Ovary (tissue), 9 donors: ENCODE results near the gene BCAT1. TPM values are rescaled to one million over a fixed set of nuclear protein-coding genes. Genes with fewer than 3 reads are reported as not detected.

Source experiments
- DNase-seq, 5 donors: peaks; one replicate each; pipeline ENCODE4 v3.0.0-alpha.2; 2019 to 2020
- H3K27ac ChIP-seq, 2 donors: fragments of 200-600 bp; one replicate each; pipeline versions ENCODE4 v1.5.1 to v1.8.0; 2019 to 2022
- H3K27me3 ChIP-seq: fragments of 200-600 bp; one replicate; pipeline ENCODE4 v1.8.0; 2022
- H3K36me3 ChIP-seq: fragments of 200-600 bp; sonication (generic); one replicate; pipeline ENCODE4 v1.5.1; 2019
- H3K4me1 ChIP-seq: one replicate; pipeline ENCODE4 v1.8.1; 2013; ENCODE audit warnings: mild to moderate bottlenecking, moderate library complexity; ENCODE audit not compliant: insufficient read depth
- H3K4me3 ChIP-seq: fragments of 200-600 bp; sonication (generic); one replicate; pipeline ENCODE4 v1.5.1; 2017
- H3K9me3 ChIP-seq, 2 donors: fragments of 200-600 bp in 1 of 2; sonication (generic) in 1 of 2; one replicate each; pipeline versions ENCODE4 v1.5.1 to v1.8.1; 2013 to 2019; ENCODE audit warnings: mild to moderate bottlenecking in 1 of 2, moderate library complexity in 1 of 2
- CTCF ChIP-seq, 3 donors: fragments of 450-650 bp in 2 of 3; fragments of 200-600 bp in 1 of 3; IDR thresholded peaks; one replicate each; pipeline versions ENCODE4 v1.5.1 to v1.8.0; 2016 to 2022; ENCODE audit warnings: antibody characterized with exemption in 3 of 3, mild to moderate bottlenecking in 1 of 3
- EP300 ChIP-seq: sonication (generic); formaldehyde crosslinking; IDR thresholded peaks from one replicate; pipeline ENCODE4 v1.6.1; 2017; ENCODE audit warnings: antibody characterized with exemption
- POLR2A ChIP-seq: fragments of 450-650 bp; IDR thresholded peaks from one replicate; pipeline ENCODE4 v1.6.1; 2017; ENCODE audit warnings: antibody characterized with exemption, mild to moderate bottlenecking, moderate library complexity
- WGBS, 3 donors: extraction: QIAGEN DNeasy Blood & Tissue Kit in 1 of 3; methylation state at CpG; one replicate each; pipeline versions ENCODE4 v1.1.5 to v1.1.7; 2013 to 2017; 5-methylcytosine and 5-hydroxymethylcytosine counted together
- intact Hi-C, 4 donors: fragments of 100-400 bp; cut with DNase I; formaldehyde crosslinking; loops; one replicate each; pipeline versions ENCODE4 v1.11.0 to v1.15.1; 2022 to 2023
- polyA plus RNA-seq, 2 donors: library from polyadenylated mRNA; stranded (reverse); fragments of 200-250 nt in 1 of 2; fragments of 350-450 nt in 1 of 2; fragmentation: Illumina TruSeq in 1 of 2; extraction: RNeasy Lipid Tissue Mini Kit (QIAGEN cat#74804) in 1 of 2; gene quantifications; one replicate each; pipeline ENCODE4 v1.2.3, GENCODE V29; 2013 to 2014
- total RNA-seq, 7 donors: library from RNA; depleted of rRNA in 2 of 7; stranded (reverse); fragments of >200 nt in 2 of 7; fragmentation: NEBNext Ultra II Directional in 3 of 7; extraction: Animal tissue kit (Norgen Biotek cat#: 25700) in 3 of 7; gene quantifications; one replicate each; pipeline versions ENCODE4 v1.1.0 to v1.2.4, GENCODE V29; 2016 to 2023
- donor health status: DM: no; HTN: no; CAD: no; lungs with moderate emphysema.
- donor health status: DM: no; HTN: no; CAD: no.
- donor health status: Bipolar disorder and iron deficiency.
- donor health status: DM: yes; HTN: yes; CAD: no.
- donor health status: DM: no; HTN: no; CAD: no.
- donor health status: DM: yes; HTN: yes; CAD: no.

The BCAT1 gene
- total and polyA plus RNA-seq, 9 donors = 12.0 to 106 (median 31.7) TPM

DNA sequence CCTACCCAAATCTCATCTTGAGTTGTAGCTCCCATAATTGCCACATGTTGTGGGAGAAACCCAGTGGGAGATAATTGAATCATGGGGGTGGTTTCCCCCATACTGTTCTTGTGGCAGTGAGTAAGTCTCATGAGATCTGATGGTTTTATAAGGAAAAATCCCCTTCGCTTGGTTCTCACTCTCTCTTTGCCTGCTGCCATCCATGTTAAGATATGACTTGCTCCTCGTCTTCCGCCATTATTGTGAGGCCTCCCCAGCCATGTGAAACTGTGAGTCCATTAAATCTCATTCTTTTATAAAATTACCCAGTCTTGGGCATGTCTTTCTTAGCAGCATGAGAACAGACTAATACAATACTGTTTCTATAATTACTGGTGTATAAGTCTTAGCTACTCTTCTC lies 6.5 kb upstream of the BCAT1 start:
- no peak for TF ChIP-seq POLR2A
- TF ChIP-seq EP300 = no peak
- no peak for TF ChIP-seq CTCF (IDR thresholded peaks at IDR 0.05)
- Histone ChIP-seq H3K4me3 (no peak overlapping the region), H3K27me3 (no peaks in the 10 kb centered on the region), H3K4me1 (no peaks in the 10 kb centered on the region), H3K27ac (no peak overlapping the region), H3K36me3 (no peaks in the 10 kb centered on the region), H3K9me3 (no peaks in the 10 kb centered on the region)
- no peak for DNase-seq
- WGBS, 3 donors = 96 to 97% (median 96%) methylated on average over 3 of the region's 3 CpGs
- intact Hi-C loops = no loop called here

- intact Hi-C loops = no loop called here
- TF ChIP-seq POLR2A = no peak
- no peak for TF ChIP-seq EP300
- no peak for TF ChIP-seq CTCF (IDR thresholded peaks at IDR 0.05)
- Histone ChIP-seq H3K4me1 (no peaks in the 10 kb centered on the region), H3K9me3 (no peaks in the 10 kb centered on the region), H3K27me3 (no peaks in the 10 kb centered on the region), H3K36me3 (no peaks in the 10 kb centered on the region), H3K4me3 (no peak overlapping the region), H3K27ac (no peak overlapping the region)
- 66 to 81% (median 71%) methylated on average over 3 of the region's 3 CpGs for WGBS, 3 donors
- no peak for DNase-seq
These were observed 5.4 kb upstream of the BCAT1 start for GRCh38 chr12:24954261-24954660.

DNA sequence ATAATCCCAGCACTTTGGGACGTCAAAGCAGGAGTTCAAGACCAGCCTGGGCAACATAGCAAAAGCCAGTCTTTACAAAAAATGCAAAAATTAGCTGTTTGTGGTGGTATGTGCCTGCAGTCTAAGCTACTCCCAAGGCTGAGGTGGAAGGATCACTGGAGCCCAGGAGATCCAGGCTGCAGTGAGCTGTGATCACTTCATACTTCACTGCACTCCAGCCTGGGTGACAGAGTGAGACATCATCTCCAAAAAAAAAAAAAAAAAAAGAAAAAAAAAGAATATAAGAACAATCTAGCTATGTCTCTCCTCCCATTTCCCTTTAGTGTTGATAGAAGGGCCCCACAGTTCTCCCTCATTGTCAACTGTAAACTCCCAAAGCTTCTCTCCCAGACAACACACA lies 3.5 kb upstream of the BCAT1 start:
- no peaks in the 10 kb centered on the region for H3K36me3 ChIP-seq
- no peaks in the 10 kb centered on the region for H3K9me3 ChIP-seq
- TF ChIP-seq POLR2A = no peak
- no peak for TF ChIP-seq EP300
- no peak for TF ChIP-seq CTCF (IDR thresholded peaks at IDR 0.05)
- H3K27me3 ChIP-seq = no peaks in the 10 kb centered on the region
- no peak overlapping the region for H3K27ac ChIP-seq
- intact Hi-C loops = no loop called here
- H3K4me3 ChIP-seq = no peak overlapping the region
- WGBS, 3 donors = 92 to 100% (median 100%) methylated on average over 1 of the region's 1 CpG
- DNase-seq = no peak
- H3K4me1 ChIP-seq = no peaks in the 10 kb centered on the region

- intact Hi-C loops = no loop called here
- WGBS, 3 donors = 80 to 85% (median 83%) methylated on average over 3 of the region's 3 CpGs
These were observed 1.4 kb upstream of the BCAT1 start for GRCh38 chr12:24950231-24950834.

More at GRCh38 chr12:24950231-24950834, 1.4 kb upstream of the BCAT1 start:
- TF ChIP-seq CTCF (IDR thresholded peaks at IDR 0.05) = no peak
- no peak for TF ChIP-seq POLR2A
- no peak for TF ChIP-seq EP300
- no peak for DNase-seq
- Histone ChIP-seq H3K27ac (no peak overlapping the region), H3K9me3 (no peaks in the 10 kb centered on the region), H3K4me1 (peaks cover 5% of the 10 kb centered on the region), H3K27me3 (no peaks in the 10 kb centered on the region), H3K4me3 (no peak overlapping the region), H3K36me3 (no peaks in the 10 kb centered on the region)
